Measurements from ENCODE around the gene ACER3. TPM values are rescaled to one million over a fixed set of nuclear protein-coding genes. Genes with fewer than 3 reads are reported as not detected.
A peak's percentile ranks its signal among the peaks of the same experiment; 100 is the strongest.
"Not testable (repeated sequence)": the region's sequence is repeated elsewhere in the genome, so short reads cannot be mapped to it uniquely, and the experiment has no call there.

Gene ACER3
- total RNA-seq, 1 donor from 2014 or later: 11.8 TPM

DNA sequence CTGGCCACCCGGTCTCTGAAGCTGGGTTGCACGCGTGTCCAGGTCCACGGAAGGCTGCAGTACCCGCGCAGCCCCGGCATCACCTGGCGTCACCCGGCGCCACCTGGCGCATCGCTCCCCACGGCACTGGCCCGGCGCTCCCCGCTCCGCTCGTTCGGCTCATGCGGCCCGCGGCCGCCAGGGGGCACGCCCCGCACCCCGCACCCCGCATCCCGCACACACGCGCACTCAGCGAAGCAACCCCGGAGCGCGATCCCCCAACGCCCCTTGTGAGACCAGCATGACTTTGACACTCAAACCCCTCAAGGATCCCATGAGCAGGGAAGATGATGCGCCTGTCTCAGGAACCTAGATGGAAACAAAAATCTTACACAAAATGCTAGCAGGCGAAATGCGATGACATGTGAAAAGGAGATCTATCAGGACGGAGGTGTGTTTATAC is 185.4 kb downstream of the ACER3 start:
- Mint-ChIP-seq H3K4me1 (peaks cover 12% of the 10 kb centered on the region), H3K9me3 (no peaks in the 10 kb centered on the region), H3K27me3 (peaks cover 28% of the 10 kb centered on the region), H3K27ac (no peak overlapping the region), H3K36me3 (ENCODE audit: low read depth) (no peaks in the 10 kb centered on the region), H3K4me3 (no peak overlapping the region)
- DNase-seq: no peak
- TF ChIP-seq, protein P1, sequence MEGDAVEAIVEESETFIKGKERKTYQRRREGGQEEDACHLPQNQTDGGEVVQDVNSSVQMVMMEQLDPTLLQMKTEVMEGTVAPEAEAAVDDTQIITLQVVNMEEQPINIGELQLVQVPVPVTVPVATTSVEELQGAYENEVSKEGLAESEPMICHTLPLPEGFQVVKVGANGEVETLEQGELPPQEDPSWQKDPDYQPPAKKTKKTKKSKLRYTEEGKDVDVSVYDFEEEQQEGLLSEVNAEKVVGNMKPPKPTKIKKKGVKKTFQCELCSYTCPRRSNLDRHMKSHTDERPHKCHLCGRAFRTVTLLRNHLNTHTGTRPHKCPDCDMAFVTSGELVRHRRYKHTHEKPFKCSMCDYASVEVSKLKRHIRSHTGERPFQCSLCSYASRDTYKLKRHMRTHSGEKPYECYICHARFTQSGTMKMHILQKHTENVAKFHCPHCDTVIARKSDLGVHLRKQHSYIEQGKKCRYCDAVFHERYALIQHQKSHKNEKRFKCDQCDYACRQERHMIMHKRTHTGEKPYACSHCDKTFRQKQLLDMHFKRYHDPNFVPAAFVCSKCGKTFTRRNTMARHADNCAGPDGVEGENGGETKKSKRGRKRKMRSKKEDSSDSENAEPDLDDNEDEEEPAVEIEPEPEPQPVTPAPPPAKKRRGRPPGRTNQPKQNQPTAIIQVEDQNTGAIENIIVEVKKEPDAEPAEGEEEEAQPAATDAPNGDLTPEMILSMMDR (IDR thresholded peaks at IDR 0.05): no peak
- ChIA-PET CTCF (interaction anchor here (1.9 kb wide), 1 partner anchor 45 kb away, joined by 12 read pairs; no protein-coding TSS in a partner anchor), POLR2A (no interaction called here)
- intact Hi-C loops (cut with micrococcal nuclease): loop anchor here (1.0 to 10.0 kb wide), 5 partner anchors 126 to 779 kb away; partner anchors contain the start of genes AAMDC, ACER3, CLNS1A and RSF1
- ATAC-seq (ENCODE audit: low read depth): no peak

GRCh38 chr11:77047007-77047927 is 186.5 kb downstream of the ACER3 start:
- H3K9me3 Mint-ChIP-seq: no peaks in the 10 kb centered on the region
- peak overlapping the region; percentile 64 for H3K27ac Mint-ChIP-seq
- CTCF ChIA-PET: interaction anchor here (0.6 to 2.7 kb wide), 5 partner anchors 11 to 257 kb away, joined by 3 to 30 read pairs (median 3); no protein-coding TSS in a partner anchor
- intact Hi-C loops (cut with micrococcal nuclease): loop anchor here (1.0 to 10.0 kb wide), 8 partner anchors 19 to 778 kb away; partner anchors contain the start of genes AAMDC, ACER3, CAPN5 and CLNS1A
- H3K27me3 Mint-ChIP-seq: peaks cover 22% of the 10 kb centered on the region
- peak overlapping the region; percentile 71 for H3K4me3 Mint-ChIP-seq
- H3K36me3 Mint-ChIP-seq (ENCODE audit: low read depth): no peaks in the 10 kb centered on the region
- no peak for DNase-seq
- TF ChIP-seq, protein P1 (IDR thresholded peaks at IDR 0.05): no peak
- ATAC-seq (ENCODE audit: low read depth): peak; percentile 91
- peaks cover 12% of the 10 kb centered on the region for H3K4me1 Mint-ChIP-seq
- POLR2A ChIA-PET: interaction anchor here (0.6 to 1.4 kb wide), 5 partner anchors 19 to 573 kb away, joined by 3 to 11 read pairs (median 4); partner anchors contain the start of gene CAPN5

- not testable (repeated sequence) for H3K4me3 Mint-ChIP-seq; H3K27ac Mint-ChIP-seq; ATAC-seq (ENCODE audit: low read depth); DNase-seq; H3K36me3 Mint-ChIP-seq (ENCODE audit: low read depth); H3K9me3 Mint-ChIP-seq
- H3K4me1 Mint-ChIP-seq: peaks cover 12% of the 10 kb centered on the region
- intact Hi-C loops (cut with micrococcal nuclease): loop anchor here (1.0 to 10.0 kb wide), 8 partner anchors 18 to 777 kb away; partner anchors contain the start of genes AAMDC, ACER3, CAPN5 and CLNS1A
- CTCF ChIA-PET: interaction anchor here (0.6 to 2.7 kb wide), 5 partner anchors 10 to 256 kb away, joined by 3 to 30 read pairs (median 3); no protein-coding TSS in a partner anchor
- POLR2A ChIA-PET: interaction anchor here (0.6 to 1.4 kb wide), 5 partner anchors 19 to 427 kb away, joined by 3 to 11 read pairs (median 4); partner anchors contain the start of gene CAPN5
- H3K27me3 Mint-ChIP-seq: peaks cover 16% of the 10 kb centered on the region
Measured at GRCh38 chr11:77047928-77048446, 187.3 kb downstream of the ACER3 start.

- ChIA-PET POLR2A (interaction anchor here (0.6 kb wide), 1 partner anchor 97 kb away, joined by 7 read pairs; no protein-coding TSS in a partner anchor), CTCF (interaction anchor here (2.7 kb wide), 1 partner anchor 42 kb away, joined by 30 read pairs; no protein-coding TSS in a partner anchor)
- H3K4me3 Mint-ChIP-seq: no peak overlapping the region
- peaks cover 12% of the 10 kb centered on the region for H3K27me3 Mint-ChIP-seq
- no peaks in the 10 kb centered on the region for H3K9me3 Mint-ChIP-seq
- H3K4me1 Mint-ChIP-seq: peaks cover 12% of the 10 kb centered on the region
- no peak for ATAC-seq (ENCODE audit: low read depth)
- intact Hi-C loops (cut with micrococcal nuclease): loop anchor here (5.0 to 10.0 kb wide), 3 partner anchors 187 to 776 kb away; partner anchors contain the start of genes AAMDC, ACER3, CLNS1A and RSF1
- H3K27ac Mint-ChIP-seq: no peak overlapping the region
- TF ChIP-seq, protein P1 (IDR thresholded peaks at IDR 0.05): no peak
- no peak for DNase-seq
- H3K36me3 Mint-ChIP-seq (ENCODE audit: low read depth): no peaks in the 10 kb centered on the region
Measured at GRCh38 chr11:77049026-77049425, 188.3 kb downstream of the ACER3 start.

- Mint-ChIP-seq H3K4me3 (no peak overlapping the region), H3K9me3 (no peaks in the 10 kb centered on the region), H3K4me1 (peaks cover 5% of the 10 kb centered on the region), H3K27ac (no peak overlapping the region), H3K27me3 (no peaks in the 10 kb centered on the region), H3K36me3 (ENCODE audit: low read depth) (no peaks in the 10 kb centered on the region)
- TF ChIP-seq, protein P1 (IDR thresholded peaks at IDR 0.05): no peak
- intact Hi-C loops (cut with micrococcal nuclease): no loop called here
- CTCF ChIA-PET: no interaction called here
- ATAC-seq (ENCODE audit: low read depth) (no peak), DNase-seq (no peak)
- POLR2A ChIA-PET: interaction anchor here (0.6 kb wide), 1 partner anchor 616 kb away, joined by 3 read pairs; no protein-coding TSS in a partner anchor
Measured at GRCh38 chr11:77051511-77051910, 190.8 kb downstream of the ACER3 start.

All from activated B cell treated with CpG ODN at 0.5 μM for 24 hours (primary cell).